ENCODE data around the gene SLC16A2.

- no peak for TF ChIP-seq MAX (IDR thresholded peaks at IDR 0.05)
- no peak for TF ChIP-seq EZH2 (IDR thresholded peaks at IDR 0.05)
- no peak for TF ChIP-seq YY1 (IDR thresholded peaks at IDR 0.05; ENCODE audit: extremely low read depth, insufficient replicate concordance, low read depth, low read length)
- TF ChIP-seq CTCF (IDR thresholded peaks at IDR 0.05 in 2 of 3, conservative IDR thresholded peaks at IDR 0.05 in 1 of 3; ENCODE audit: borderline replicate concordance in 1 of 3, insufficient read depth in 1 of 3, low read depth in 2 of 3, low read length in 2 of 3), result no peak
- no peak for TF ChIP-seq REST (IDR thresholded peaks at IDR 0.05; ENCODE audit: low read depth)
- no peak for TF ChIP-seq ELF1 (IDR thresholded peaks at IDR 0.05; ENCODE audit: borderline replicate concordance, low read depth)
- no peak for TF ChIP-seq SIN3A (IDR thresholded peaks at IDR 0.05; ENCODE audit: low read depth)
- no peak for TF ChIP-seq POLR2AphosphoS5 (IDR thresholded peaks at IDR 0.05; ENCODE audit: low read depth, low read length)
- TF ChIP-seq POLR2A (IDR thresholded peaks at IDR 0.05; ENCODE audit: borderline replicate concordance, extremely low read depth, insufficient read depth, insufficient read length), result no peak
- no peak for TF ChIP-seq EZH2phosphoT487 (IDR thresholded peaks at IDR 0.05; ENCODE audit: borderline replicate concordance)
- TF ChIP-seq EGR1 (IDR thresholded peaks at IDR 0.05; ENCODE audit: low read depth), result no peak
- no peak for TF ChIP-seq CEBPB (IDR thresholded peaks at IDR 0.05; ENCODE audit: low read depth)
- no peak for TF ChIP-seq ZNF274 (IDR thresholded peaks at IDR 0.05; ENCODE audit: low read depth, low read length)
These were observed 40.1 kb downstream of the SLC16A2 start for GRCh38 chrX:74461384-74461783.

Data from HCT116 (cell line).